A673 (cell line): ENCODE data around the gene HGD.

Experiments used
- CTCF ChIP-seq: fragments of 300-800, 200-600 bp; sonication (generic); conservative IDR thresholded peaks from 2 replicates; pipeline ENCODE4 v1.5.1; 2017; ENCODE audit warnings: low read depth, mild to moderate bottlenecking, antibody characterized with exemption, low read length, moderate library complexity, mixed read lengths
- EZH2 ChIP-seq: fragments of 200-600 bp; sonication (generic); IDR thresholded peaks from 2 replicates; pipeline ENCODE4 v1.6.1; 2017; ENCODE audit warnings: borderline replicate concordance, low read depth, mild to moderate bottlenecking, mixed read lengths, antibody characterized with exemption, low read length; ENCODE audit not compliant: poor library complexity, severe bottlenecking

GRCh38 chr3:120636795-120637401 is 45.1 kb downstream of the HGD start:
- TF ChIP-seq CTCF (no peak), EZH2 (no peak)
